Kidney (tissue), 14 donors: ENCODE data around the gene SLC25A13. TPM values are rescaled to one million over a fixed set of nuclear protein-coding genes. Genes with fewer than 3 reads are reported as not detected.

Source experiments
- DNase-seq, 5 donors: peaks; one replicate each; pipeline ENCODE4 v3.0.0-alpha.2; 2013 to 2020
- FAIRE-seq: peaks from 2 replicates; lab custom pipeline; 2012; peaks lifted over from hg19 to GRCh38; lab: Jason Lieb, UNC
- H3K27ac ChIP-seq, 2 donors: one replicate each; pipeline ENCODE4 v1.7.0; 2013; ENCODE audit warnings: low read depth in 2 of 2, low read length in 2 of 2, inconsistent platforms in 1 of 2
- H3K27me3 ChIP-seq: one replicate; pipeline ENCODE4 v1.7.1; 2013; ENCODE audit warnings: low read length, inconsistent platforms; ENCODE audit not compliant: control insufficient read depth, insufficient read depth
- H3K36me3 ChIP-seq, 3 donors: one replicate each; pipeline versions ENCODE4 v1.7.0 to v1.7.1; 2013; ENCODE audit warnings: low read length in 3 of 3, control low read depth in 1 of 3, inconsistent platforms in 1 of 3; ENCODE audit not compliant: insufficient read depth in 3 of 3, control insufficient read depth in 2 of 3
- H3K4me1 ChIP-seq, 3 donors: one replicate each; pipeline versions ENCODE4 v1.7.0 to v1.7.1; 2013; ENCODE audit warnings: low read length in 3 of 3, inconsistent platforms in 1 of 3, low read depth in 1 of 3; ENCODE audit not compliant: control insufficient read depth in 2 of 3, insufficient read depth in 2 of 3
- H3K4me3 ChIP-seq, 3 donors: one replicate each; pipeline versions ENCODE4 v1.7.0 to v1.8.1; 2013; ENCODE audit warnings: low read length in 3 of 3, control low read depth in 1 of 3, inconsistent platforms in 1 of 3
- H3K9ac ChIP-seq, 3 donors: one replicate each; pipeline versions ENCODE4 v1.7.0 to v1.7.1; 2013; ENCODE audit warnings: low read length in 3 of 3, control low read depth in 1 of 3, inconsistent platforms in 1 of 3
- H3K9me3 ChIP-seq, 3 donors: one replicate each; pipeline versions ENCODE4 v1.7.0 to v1.7.1; 2013; ENCODE audit warnings: low read length in 3 of 3, control low read depth in 1 of 3, inconsistent platforms in 1 of 3; ENCODE audit not compliant: control insufficient read depth in 2 of 3, insufficient read depth in 1 of 3
- CTCF ChIP-seq: IDR thresholded peaks from 3 replicates; pipeline ENCODE4 v1.5.1; 2012; ENCODE audit warnings: mild to moderate bottlenecking, moderate library complexity, borderline replicate concordance; ENCODE audit not compliant: insufficient read depth; ENCODE audit errors: extremely low read depth
- intact Hi-C: fragments of 100-400 bp; cut with DNase I; formaldehyde crosslinking; loops from one replicate; pipeline ENCODE4 v1.11.1; 2022
- polyA plus RNA-seq: library from polyadenylated mRNA; stranded (reverse); fragments of 350-450 nt; fragmentation: Illumina TruSeq; extraction: RNeasy Lipid Tissue Mini Kit (QIAGEN cat#74804); gene quantifications from one replicate; pipeline ENCODE4 v1.2.3, GENCODE V29; 2014; ENCODE audit warnings: low read depth, low replicate concordance; ENCODE audit not compliant: insufficient read depth
- total RNA-seq: library from RNA; stranded (reverse); fragmentation: NEBNext Ultra II Directional; extraction: Animal tissue kit (Norgen Biotek cat#: 25700); gene quantifications from one replicate; pipeline ENCODE4 v1.2.1, GENCODE V29; 2021
- donor health status: control.
- donor health status: control.
- donor health status: control.
- donor health status: control.
- donor health status: control.
- donor health status: DM: yes; HTN: yes; CAD: no.
- donor health status: Normal renal cell carcinoma (clear cell type).

Gene SLC25A13
- total and polyA plus RNA-seq, 2 donors from 2014 or later, result 23.9 to 32.1 TPM

GRCh38 chr7:96187735-96188134 is 134.2 kb downstream of the SLC25A13 start:
- intact Hi-C loops, result no loop called here
- Histone ChIP-seq H3K4me3 (no peak overlapping the region), H3K4me1 (no peaks in the 10 kb centered on the region), H3K9ac (no peak overlapping the region), H3K9me3 (no peaks in the 10 kb centered on the region), H3K27me3 (no peaks in the 10 kb centered on the region), H3K36me3 (peaks cover 0 to 33% (median 20%) of the 10 kb centered on the region in 3 donors), H3K27ac (no peak overlapping the region)
- TF ChIP-seq CTCF, result no peak
- FAIRE-seq (no peak), DNase-seq (no peak)

GRCh38 chr7:96184783-96185182 is 137.1 kb downstream of the SLC25A13 start:
- TF ChIP-seq CTCF, result no peak
- no peaks in the 10 kb centered on the region for H3K4me1 ChIP-seq
- H3K9me3 ChIP-seq, result no peaks in the 10 kb centered on the region
- peaks cover 0 to 25% (median 13%) of the 10 kb centered on the region in 3 donors for H3K36me3 ChIP-seq
- no peaks in the 10 kb centered on the region for H3K27me3 ChIP-seq
- FAIRE-seq (no peak), DNase-seq (no peak)
- no peak overlapping the region for H3K4me3 ChIP-seq
- intact Hi-C loops, result no loop called here
- no peak overlapping the region for H3K27ac ChIP-seq
- no peak overlapping the region for H3K9ac ChIP-seq

- H3K36me3 ChIP-seq, result peaks cover 0 to 21% (median 13%) of the 10 kb centered on the region in 3 donors
- H3K4me1 ChIP-seq, result no peaks in the 10 kb centered on the region
- no peak for TF ChIP-seq CTCF
- no peak overlapping the region for H3K9ac ChIP-seq
- DNase-seq, result no peak
- H3K27me3 ChIP-seq, result no peaks in the 10 kb centered on the region
- no peaks in the 10 kb centered on the region for H3K9me3 ChIP-seq
- H3K4me3 ChIP-seq, result no peak overlapping the region
- no peak overlapping the region for H3K27ac ChIP-seq
- intact Hi-C loops, result no loop called here
- FAIRE-seq, result no peak
These were observed 138.7 kb downstream of the SLC25A13 start for GRCh38 chr7:96183163-96183670.
